Measurements from ENCODE around the gene HDLBP. TPM values are rescaled to one million over a fixed set of nuclear protein-coding genes. Genes with fewer than 3 reads are reported as not detected.

The HDLBP gene
- total RNA-seq, 1 donor from 2014 or later = 805 TPM

GRCh38 chr2:241178961-241179360, 136.5 kb downstream of the HDLBP start:
- DNase-seq (ENCODE audit: low read depth) = no peak
- H3K36me3 ChIP-seq (ENCODE audit: control insufficient read depth, insufficient read depth, low read length) = peaks cover 2% of the 10 kb centered on the region
- FAIRE-seq = no peak
- no peaks in the 10 kb centered on the region for H3K27me3 ChIP-seq (ENCODE audit: control insufficient read depth, insufficient read depth, low read length)
- H3K4me3 ChIP-seq (ENCODE audit: low read depth, low read length) = no peak overlapping the region
- TF ChIP-seq CTCF (IDR thresholded peaks at IDR 0.05; ENCODE audit: insufficient read depth, low read length, severe bottlenecking) = no peak

GRCh38 chr2:241177526-241178334, 137.7 kb downstream of the HDLBP start:
- Histone ChIP-seq H3K27me3 (ENCODE audit: control insufficient read depth, insufficient read depth, low read length) (no peaks in the 10 kb centered on the region), H3K36me3 (ENCODE audit: control insufficient read depth, insufficient read depth, low read length) (peaks cover 2% of the 10 kb centered on the region), H3K4me3 (ENCODE audit: low read depth, low read length) (no peak overlapping the region)
- no peak for FAIRE-seq
- no peak for TF ChIP-seq CTCF (IDR thresholded peaks at IDR 0.05; ENCODE audit: insufficient read depth, low read length, severe bottlenecking)
- no peak for DNase-seq (ENCODE audit: low read depth)

Other genes with a start within 250 kb of the HDLBP start
- gene MTERF4, start 213.4 kb downstream of the HDLBP start, total RNA-seq = 35.5 and 35.7 TPM in 2 replicates
- gene PASK, start 166.2 kb downstream of the HDLBP start, total RNA-seq = 2.8 and 2.9 TPM in 2 replicates
- gene PPP1R7, start 165.2 kb downstream of the HDLBP start, total RNA-seq = 32.4 and 51.2 TPM in 2 replicates
- gene ANO7, start 127.0 kb downstream of the HDLBP start, total RNA-seq = under 0.01 and 0.13 TPM in 2 replicates
- gene SEPTIN2, start 253 bp upstream of the HDLBP start, total RNA-seq = 181 and 202 TPM in 2 replicates
- 25.0 and 35.8 TPM in 2 replicates for gene FARP2, start 40.6 kb upstream of the HDLBP start, total RNA-seq
- gene STK25, start 192.9 kb upstream of the HDLBP start, total RNA-seq = 196 and 218 TPM in 2 replicates
- gene BOK, start 243.1 kb upstream of the HDLBP start, total RNA-seq = 18.4 and 19.5 TPM in 2 replicates

Data from bronchial epithelial cell (primary cell).